ENCODE data around the gene RGL3.

GRCh38 chr19:11414544-11414943, 4.6 kb downstream of the RGL3 start:
- TF ChIP-seq KLF10 (CRISPR knock-in tag; IDR thresholded peaks at IDR 0.05) (no peak), POLR2A (conservative IDR thresholded peaks at IDR 0.05) (no peak), CLOCK (CRISPR knock-in tag; IDR thresholded peaks at IDR 0.05; ENCODE audit: borderline replicate concordance) (no peak), PTRF (tag; IDR thresholded peaks at IDR 0.05) (no peak), SRSF1 (IDR thresholded peaks at IDR 0.05; ENCODE audit: low read depth, low read length) (no peak), ZZZ3 (IDR thresholded peaks at IDR 0.05) (no peak), FOSL1 (tag; conservative IDR thresholded peaks at IDR 0.05) (no peak), EWSR1 (IDR thresholded peaks at IDR 0.05; ENCODE audit: borderline replicate concordance, low read depth, partially characterized antibody) (no peak), NFIC (IDR thresholded peaks at IDR 0.05) (no peak)
